Measurements from ENCODE around the gene IL10RA. TPM values are rescaled to one million over a fixed set of nuclear protein-coding genes. Genes with fewer than 3 reads are reported as not detected.
A peak's percentile ranks its signal among the peaks of the same experiment; 100 is the strongest.

IL10RA gene
- total RNA-seq, 2 donors from 2014 or later: 63.0 to 108 TPM

GRCh38 chr11:118016104-118016503, 29.9 kb downstream of the IL10RA start:
- H3K27ac Mint-ChIP-seq: peak overlapping the region; percentile 67
- peaks cover 31% of the 10 kb centered on the region for H3K4me1 Mint-ChIP-seq
- H3K36me3 Mint-ChIP-seq (ENCODE audit: low read depth): no peaks in the 10 kb centered on the region
- peaks cover 11% of the 10 kb centered on the region for H3K9me3 Mint-ChIP-seq
- H3K4me3 Mint-ChIP-seq: peak overlapping the region; percentile 4
- ATAC-seq (replicated peaks): no peak
- no peaks in the 10 kb centered on the region for H3K27me3 Mint-ChIP-seq

- Mint-ChIP-seq H3K27me3 (no peaks in the 10 kb centered on the region), H3K4me3 (no peak overlapping the region), H3K4me1 (peaks cover 29% of the 10 kb centered on the region), H3K9me3 (peaks cover 11% of the 10 kb centered on the region), H3K36me3 (ENCODE audit: low read depth) (no peaks in the 10 kb centered on the region), H3K27ac (no peak overlapping the region)
- no peak for ATAC-seq (replicated peaks)
These were observed 30.9 kb downstream of the IL10RA start for GRCh38 chr11:118017111-118017510.

- Mint-ChIP-seq H3K4me1 (peaks cover 24% of the 10 kb centered on the region), H3K4me3 (no peak overlapping the region), H3K9me3 (peaks cover 11% of the 10 kb centered on the region), H3K27ac (no peak overlapping the region), H3K27me3 (no peaks in the 10 kb centered on the region), H3K36me3 (ENCODE audit: low read depth) (no peaks in the 10 kb centered on the region)
- no peak for ATAC-seq (replicated peaks)
These were observed 31.6 kb downstream of the IL10RA start for GRCh38 chr11:118017631-118018315.

- no peak overlapping the region for H3K4me3 Mint-ChIP-seq
- H3K27ac Mint-ChIP-seq: no peak overlapping the region
- H3K27me3 Mint-ChIP-seq: no peaks in the 10 kb centered on the region
- peaks cover 19% of the 10 kb centered on the region for H3K4me1 Mint-ChIP-seq
- peaks cover 11% of the 10 kb centered on the region for H3K9me3 Mint-ChIP-seq
- no peaks in the 10 kb centered on the region for H3K36me3 Mint-ChIP-seq (ENCODE audit: low read depth)
- no peak for ATAC-seq (replicated peaks)
These were observed 32.2 kb downstream of the IL10RA start for GRCh38 chr11:118018401-118018800.

GRCh38 chr11:118021146-118021545, 35.0 kb downstream of the IL10RA start:
- ATAC-seq (replicated peaks): no peak
- no peak overlapping the region for H3K4me3 Mint-ChIP-seq
- H3K36me3 Mint-ChIP-seq (ENCODE audit: low read depth): no peaks in the 10 kb centered on the region
- no peaks in the 10 kb centered on the region for H3K27me3 Mint-ChIP-seq
- no peak overlapping the region for H3K27ac Mint-ChIP-seq
- peaks cover 10% of the 10 kb centered on the region for H3K9me3 Mint-ChIP-seq
- no peaks in the 10 kb centered on the region for H3K4me1 Mint-ChIP-seq

- no peaks in the 10 kb centered on the region for H3K27me3 Mint-ChIP-seq
- H3K9me3 Mint-ChIP-seq: peaks cover 12% of the 10 kb centered on the region
- H3K4me1 Mint-ChIP-seq: peaks cover 13% of the 10 kb centered on the region
- ATAC-seq (replicated peaks): no peak
- H3K27ac Mint-ChIP-seq: no peak overlapping the region
- no peaks in the 10 kb centered on the region for H3K36me3 Mint-ChIP-seq (ENCODE audit: low read depth)
- H3K4me3 Mint-ChIP-seq: no peak overlapping the region
These were observed 41.5 kb downstream of the IL10RA start for GRCh38 chr11:118027694-118028093.

DNA sequence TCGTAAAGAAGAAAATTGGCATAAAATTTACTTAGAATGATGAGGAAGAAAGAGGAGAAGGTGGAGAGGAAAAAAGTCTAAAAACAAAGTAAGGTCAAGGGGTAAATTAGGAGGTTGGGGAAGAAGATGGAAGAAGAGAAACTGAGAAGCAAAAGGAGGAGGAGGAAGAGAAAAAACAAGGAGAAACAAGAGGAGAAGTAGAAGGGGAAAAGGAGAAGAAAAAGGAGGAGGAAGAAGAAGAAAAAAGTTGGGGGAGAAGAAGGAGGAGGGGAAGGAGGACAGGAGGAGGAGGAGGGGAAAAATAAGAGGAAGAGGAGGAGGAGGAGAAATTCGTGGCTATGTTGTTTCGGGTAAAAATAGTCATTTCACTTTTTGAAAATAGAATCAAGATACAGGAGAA, 42.4 kb downstream of the IL10RA start:
- peaks cover 12% of the 10 kb centered on the region for H3K9me3 Mint-ChIP-seq
- H3K4me3 Mint-ChIP-seq: no peak overlapping the region
- H3K27ac Mint-ChIP-seq: peak overlapping the region; percentile 59
- H3K36me3 Mint-ChIP-seq (ENCODE audit: low read depth): no peaks in the 10 kb centered on the region
- H3K27me3 Mint-ChIP-seq: no peaks in the 10 kb centered on the region
- no peak for ATAC-seq (replicated peaks)
- H3K4me1 Mint-ChIP-seq: peaks cover 19% of the 10 kb centered on the region

DNA sequence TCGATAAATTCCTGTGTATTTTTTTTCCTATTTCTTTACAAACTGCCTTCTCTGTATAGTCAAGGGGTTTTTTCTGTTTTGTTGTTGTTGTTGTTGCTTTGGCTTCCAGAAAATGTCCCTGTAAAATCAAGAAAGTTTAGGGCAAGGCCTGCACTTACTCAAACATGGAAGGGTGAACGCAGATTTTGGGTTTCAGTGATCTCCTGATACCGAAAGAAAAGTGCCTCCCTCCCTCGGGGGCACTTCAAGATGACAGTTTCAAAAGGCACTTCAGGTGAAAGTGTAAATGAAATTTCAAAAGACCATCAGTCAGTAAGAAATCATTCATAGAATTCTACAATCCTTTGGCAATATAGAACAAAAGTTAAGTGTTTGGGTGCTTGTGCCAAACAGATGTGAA, 47.2 kb downstream of the IL10RA start:
- Mint-ChIP-seq H3K4me1 (peaks cover 18% of the 10 kb centered on the region), H3K4me3 (peak overlapping the region; percentile 46), H3K27me3 (no peaks in the 10 kb centered on the region), H3K9me3 (peaks cover 9% of the 10 kb centered on the region), H3K36me3 (ENCODE audit: low read depth) (no peaks in the 10 kb centered on the region), H3K27ac (peak overlapping the region; percentile 78)
- ATAC-seq (replicated peaks): peak; percentile 72

GRCh38 chr11:118042141-118042540, 55.9 kb downstream of the IL10RA start:
- Mint-ChIP-seq H3K27ac (peak overlapping the region; percentile 80), H3K36me3 (ENCODE audit: low read depth) (no peaks in the 10 kb centered on the region), H3K9me3 (no peaks in the 10 kb centered on the region), H3K4me1 (peaks cover 51% of the 10 kb centered on the region), H3K4me3 (peak overlapping the region; percentile 36), H3K27me3 (no peaks in the 10 kb centered on the region)
- ATAC-seq (replicated peaks): peak; percentile 3

DNA sequence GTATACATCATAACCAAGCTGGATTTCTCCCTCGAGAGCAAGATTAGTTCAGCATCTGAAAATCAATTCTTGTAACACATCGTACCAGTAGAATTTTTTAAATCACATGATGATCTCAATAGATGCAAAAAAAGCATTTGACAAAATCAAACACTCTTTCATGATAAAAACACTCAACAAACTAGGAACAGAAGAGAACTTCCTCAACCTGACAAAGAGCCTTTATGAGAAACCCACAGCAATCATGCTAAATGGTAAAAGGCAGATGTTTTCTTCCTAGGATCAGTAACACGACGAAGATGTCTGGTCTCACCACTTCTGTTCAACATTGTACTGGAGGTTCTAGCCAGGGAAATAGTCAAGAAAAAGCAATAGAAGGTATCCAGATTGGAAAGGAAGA, 56.6 kb downstream of the IL10RA start:
- Mint-ChIP-seq H3K27me3 (no peaks in the 10 kb centered on the region), H3K4me3 (peak overlapping the region; percentile 36), H3K36me3 (ENCODE audit: low read depth) (no peaks in the 10 kb centered on the region), H3K27ac (peak overlapping the region; percentile 80), H3K4me1 (peaks cover 53% of the 10 kb centered on the region), H3K9me3 (no peaks in the 10 kb centered on the region)
- ATAC-seq (replicated peaks): no peak

DNA sequence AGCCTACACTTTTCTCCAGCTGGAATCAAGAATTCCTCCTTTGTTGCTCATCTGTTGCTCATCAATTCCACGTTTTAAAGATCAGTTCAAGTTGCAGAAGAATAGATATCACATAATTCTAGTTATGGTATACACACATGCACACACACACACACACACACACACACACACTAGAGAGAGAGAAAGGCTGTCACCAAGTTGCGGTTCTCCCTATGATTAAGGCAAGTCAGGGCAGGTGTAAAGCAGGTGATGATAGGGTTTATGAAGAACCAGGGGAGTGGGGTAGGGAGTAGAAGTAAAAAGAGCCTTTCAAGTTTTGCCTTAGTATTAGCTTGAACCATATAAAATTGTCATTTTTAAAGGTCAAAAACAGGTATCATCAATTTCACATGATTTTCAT, 59.0 kb downstream of the IL10RA start:
- H3K36me3 Mint-ChIP-seq (ENCODE audit: low read depth): no peaks in the 10 kb centered on the region
- peak overlapping the region; percentile 44 for H3K4me3 Mint-ChIP-seq
- H3K27me3 Mint-ChIP-seq: no peaks in the 10 kb centered on the region
- peak; percentile 13 for ATAC-seq (replicated peaks)
- H3K27ac Mint-ChIP-seq: peak overlapping the region; percentile 87
- H3K4me1 Mint-ChIP-seq: peaks cover 60% of the 10 kb centered on the region
- H3K9me3 Mint-ChIP-seq: no peaks in the 10 kb centered on the region

- Mint-ChIP-seq H3K9me3 (no peaks in the 10 kb centered on the region), H3K27me3 (no peaks in the 10 kb centered on the region), H3K27ac (peak overlapping the region; percentile 87), H3K4me3 (peak overlapping the region; percentile 44), H3K4me1 (peaks cover 69% of the 10 kb centered on the region), H3K36me3 (ENCODE audit: low read depth) (no peaks in the 10 kb centered on the region)
- peak; percentile 75 for ATAC-seq (replicated peaks)
These were observed 60.1 kb downstream of the IL10RA start for GRCh38 chr11:118046051-118046963.

DNA sequence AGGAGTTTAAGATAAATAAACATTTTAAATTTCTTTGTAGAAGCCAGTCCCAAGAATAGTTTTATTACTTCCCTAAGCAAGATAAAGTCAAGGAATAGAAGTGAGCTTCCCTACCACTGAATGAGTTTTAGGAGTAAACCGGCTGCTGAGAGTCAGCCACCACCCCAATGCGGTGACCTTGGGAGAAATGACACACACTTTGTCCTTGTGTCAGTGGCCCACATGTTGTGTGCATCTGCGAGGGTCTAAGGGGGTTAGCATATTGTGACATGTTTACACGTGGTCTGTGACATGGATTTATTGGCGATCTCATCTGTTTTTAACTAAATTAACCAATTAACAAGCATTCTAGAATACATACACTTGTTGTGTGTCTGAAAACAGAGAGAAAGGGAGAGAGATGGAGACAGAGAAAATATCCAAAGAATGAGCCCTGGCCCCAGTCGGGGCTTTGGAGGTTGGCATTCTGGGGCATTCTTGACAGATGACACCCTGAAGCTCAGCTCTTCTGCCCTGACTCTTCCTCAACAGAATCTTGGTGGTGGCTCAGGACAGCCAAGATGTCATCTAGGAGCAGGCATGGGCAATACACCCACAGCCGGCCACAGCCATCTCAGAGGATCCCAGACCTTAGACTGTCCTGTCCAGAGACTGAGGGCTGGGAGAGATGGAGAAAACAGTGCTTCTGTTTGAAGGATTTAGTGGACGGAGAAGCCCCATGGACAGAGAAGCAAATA, 60.9 kb downstream of the IL10RA start:
- peaks cover 74% of the 10 kb centered on the region for H3K4me1 Mint-ChIP-seq
- H3K27ac Mint-ChIP-seq: peak overlapping the region; percentile 87
- no peaks in the 10 kb centered on the region for H3K36me3 Mint-ChIP-seq (ENCODE audit: low read depth)
- no peaks in the 10 kb centered on the region for H3K27me3 Mint-ChIP-seq
- ATAC-seq (replicated peaks): peak; percentile 35
- peak overlapping the region; percentile 44 for H3K4me3 Mint-ChIP-seq
- no peaks in the 10 kb centered on the region for H3K9me3 Mint-ChIP-seq

DNA sequence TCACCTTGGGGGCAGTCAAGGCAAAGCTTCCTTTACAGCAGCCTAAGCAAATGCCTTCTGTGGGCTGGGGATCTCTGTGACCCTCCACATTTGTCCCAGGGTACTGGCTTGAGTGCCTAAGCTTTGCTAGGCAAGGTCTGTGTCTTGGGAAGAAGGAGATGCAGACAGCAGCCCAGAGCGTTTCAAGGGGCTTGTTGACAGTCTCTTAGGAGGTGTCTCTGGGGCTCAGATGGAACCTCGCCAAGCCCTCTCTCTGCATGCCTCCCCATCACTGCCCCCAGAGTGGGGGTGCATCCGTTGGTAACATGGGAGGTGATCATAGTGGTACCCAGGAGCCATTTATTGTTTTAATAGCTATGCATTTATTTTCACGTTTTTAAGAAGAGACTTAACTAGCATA, 61.6 kb downstream of the IL10RA start:
- H3K36me3 Mint-ChIP-seq (ENCODE audit: low read depth): no peaks in the 10 kb centered on the region
- peak overlapping the region; percentile 51 for H3K4me3 Mint-ChIP-seq
- no peaks in the 10 kb centered on the region for H3K27me3 Mint-ChIP-seq
- no peaks in the 10 kb centered on the region for H3K9me3 Mint-ChIP-seq
- H3K4me1 Mint-ChIP-seq: peaks cover 73% of the 10 kb centered on the region
- ATAC-seq (replicated peaks): no peak
- peak overlapping the region; percentile 88 for H3K27ac Mint-ChIP-seq
